Esophagus squamous epithelium (tissue), 5 donors: ENCODE measurements around the gene CDC23. TPM values are rescaled to one million over a fixed set of nuclear protein-coding genes. Genes with fewer than 3 reads are reported as not detected.
A peak's percentile ranks its signal among the peaks of the same experiment; 100 is the strongest.

ENCODE experiments used
- DNase-seq: peaks from one replicate; lab custom pipeline; 2025; lab: John Stamatoyannopoulos, UW
- H3K27ac ChIP-seq, 4 donors: fragments of 200-600 bp; sonication (generic); one replicate each; pipeline ENCODE4 v1.5.1; 2016 to 2019; ENCODE audit warnings: mild to moderate bottlenecking in 1 of 4
- H3K27me3 ChIP-seq, 4 donors: fragments of 200-600 bp; sonication (generic); 1 replicate in 3 of 4; 2 replicates in 1 of 4; pipeline versions ENCODE4 v1.5.1 to v1.6.0; 2017 to 2021; ENCODE audit warnings: antibody characterized with exemption in 1 of 4
- H3K36me3 ChIP-seq, 3 donors: fragments of 200-600 bp; sonication (generic); one replicate each; pipeline ENCODE4 v1.5.1; 2016 to 2019
- H3K4me1 ChIP-seq, 3 donors: fragments of 200-600 bp; sonication (generic); one replicate each; pipeline ENCODE4 v1.5.1; 2017 to 2019
- H3K4me3 ChIP-seq, 4 donors: fragments of 200-600 bp; sonication (generic); 1 replicate in 3 of 4; 2 replicates in 1 of 4; pipeline ENCODE4 v1.5.1; 2016 to 2019; ENCODE audit warnings: mild to moderate bottlenecking in 2 of 4, moderate library complexity in 1 of 4
- H3K9me3 ChIP-seq, 3 donors: fragments of 200-600 bp; sonication (generic); one replicate each; pipeline ENCODE4 v1.5.1; 2016 to 2019
- CTCF ChIP-seq, 6 experiments: fragments of 450-650 bp in 4 of 6; fragments of 200-600 bp in 2 of 6; sonication (generic) in 2 of 6; IDR thresholded peaks; one replicate each; pipeline ENCODE4 v1.5.1; 2016 to 2019; ENCODE audit warnings: antibody characterized with exemption in 6 of 6, mild to moderate bottlenecking in 4 of 6, moderate library complexity in 4 of 6
- POLR2A ChIP-seq, 4 donors: fragments of 450-650 bp; IDR thresholded peaks; one replicate each; pipeline ENCODE4 v1.6.1; 2017; ENCODE audit warnings: antibody characterized with exemption in 4 of 4, mild to moderate bottlenecking in 4 of 4, moderate library complexity in 3 of 4
- WGBS, 2 donors: methylation state at CpG; one replicate each; pipeline ENCODE4 v1.1.5; 2018; 5-methylcytosine and 5-hydroxymethylcytosine counted together
- intact Hi-C: fragments of 100-400 bp; cut with DNase I; formaldehyde crosslinking; loops from one replicate; pipeline ENCODE4 v1.15.0; 2022
- total RNA-seq, 4 donors: library from RNA; depleted of rRNA; stranded (reverse); fragments of >200 nt; gene quantifications; one replicate each; pipeline ENCODE4 v1.1.0, GENCODE V29; 2016
- donor health status: DM: yes; HTN: yes; CAD: no.

CDC23 gene
- total RNA-seq, 4 donors from 2014 or later = 10.4 to 25.8 (median 20.5) TPM

GRCh38 chr5:138179277-138179857, 33.8 kb downstream of the CDC23 start:
- 1 to 3% methylated on average over 18 to 21 of the region's 23 CpGs for WGBS, 2 donors
- Histone ChIP-seq H3K27ac (peak overlapping the region in 3 of 4 donors; percentile 58 to 92 (median 92)), H3K4me1 (peaks cover 16 to 38% (median 16%) of the 10 kb centered on the region in 3 donors), H3K4me3 (peak overlapping the region; percentile 66 to 90 (median 73)), H3K9me3 (no peaks in the 10 kb centered on the region), H3K36me3 (peaks cover 0 to 60% (median 0%) of the 10 kb centered on the region in 3 donors), H3K27me3 (no peaks in the 10 kb centered on the region)
- DNase-seq = no peak
- no peak for TF ChIP-seq POLR2A (IDR thresholded peaks at IDR 0.05)
- TF ChIP-seq CTCF (IDR thresholded peaks at IDR 0.05) = no peak
- intact Hi-C loops = no loop called here

GRCh38 chr5:138178516-138179276, 34.4 kb downstream of the CDC23 start, which contains the start of the genes BRD8 and KIF20A:
TSS of gene BRD8 (minus strand) at chr5:138178630. CDS start at chr5:138178614, 16 bp downstream.
TSS of gene KIF20A (plus strand) at chr5:138179112. CDS start at chr5:138179681, 569 bp downstream.
- Histone ChIP-seq H3K4me1 (peaks cover 16 to 38% (median 16%) of the 10 kb centered on the region in 3 donors), H3K36me3 (peaks cover 0 to 60% (median 0%) of the 10 kb centered on the region in 3 donors), H3K27me3 (no peaks in the 10 kb centered on the region), H3K4me3 (peak within 1 kb of the TSS; percentile 66 to 90 (median 73)), H3K9me3 (no peaks in the 10 kb centered on the region), H3K27ac (peak within 1 kb of the TSS; percentile 71 to 92 (median 90))
- intact Hi-C loops = no loop called here
- TF ChIP-seq CTCF (IDR thresholded peaks at IDR 0.05) (peak in 1 of 6 experiments; percentile 38), POLR2A (IDR thresholded peaks at IDR 0.05) (peak in 2 of 4 donors; percentile 36 to 44)
- DNase-seq = peak; percentile 73
- 0% methylated on average over 31 to 35 of the region's 41 CpGs for WGBS, 2 donors

- Histone ChIP-seq H3K27me3 (no peaks in the 10 kb centered on the region), H3K4me3 (peak overlapping the region; percentile 66 to 90 (median 73)), H3K9me3 (no peaks in the 10 kb centered on the region), H3K4me1 (peaks cover 16 to 38% (median 16%) of the 10 kb centered on the region in 3 donors), H3K36me3 (peaks cover 0 to 61% (median 0%) of the 10 kb centered on the region in 3 donors), H3K27ac (peak overlapping the region; percentile 71 to 92 (median 90))
- 0% methylated on average over 16 of the region's 16 CpGs for WGBS, 2 donors
- TF ChIP-seq CTCF (IDR thresholded peaks at IDR 0.05) = no peak
- TF ChIP-seq POLR2A (IDR thresholded peaks at IDR 0.05) = no peak
- intact Hi-C loops = no loop called here
- no peak for DNase-seq
These were observed 35.1 kb downstream of the CDC23 start for GRCh38 chr5:138177941-138178515.

GRCh38 chr5:138170299-138170698, 42.8 kb downstream of the CDC23 start:
- no peak overlapping the region for H3K27ac ChIP-seq
- H3K36me3 ChIP-seq = peaks cover 11 to 100% (median 55%) of the 10 kb centered on the region in 3 donors
- no peak for DNase-seq
- no peak overlapping the region for H3K4me3 ChIP-seq
- no peaks in the 10 kb centered on the region for H3K9me3 ChIP-seq
- no peaks in the 10 kb centered on the region for H3K4me1 ChIP-seq
- TF ChIP-seq CTCF (IDR thresholded peaks at IDR 0.05) = no peak
- no peak for TF ChIP-seq POLR2A (IDR thresholded peaks at IDR 0.05)
- intact Hi-C loops = no loop called here
- no peaks in the 10 kb centered on the region for H3K27me3 ChIP-seq
